Measurements from ENCODE around the gene SMARCD2.
"Not testable (repeated sequence)": the region's sequence is repeated elsewhere in the genome, so short reads cannot be mapped to it uniquely, and the experiment has no call there.

The SMARCD2 gene

GRCh38 chr17:63842540-63843386 lies at the start of gene SMARCD2:
Gene SMARCD2 (minus strand): TSS chr17:63842685. CDS start chr17:63842674, 11 bp downstream.
- DNase-seq: peak; percentile 99
- TF ChIP-seq GATA1 (IDR thresholded peaks at IDR 0.05; ENCODE audit: low read depth, low read length) (no peak), POLR2A (IDR thresholded peaks at IDR 0.05; ENCODE audit: low read length) (peak; percentile 62)

GRCh38 chr17:63889026-63889848 lies 46.8 kb upstream of the SMARCD2 start:
- DNase-seq: peak in 1 of 2 experiments; percentile 59

- DNase-seq: not testable (repeated sequence)
Measured at GRCh38 chr17:63885119-63885518, 42.6 kb upstream of the SMARCD2 start.

GRCh38 chr17:63882626-63883126 lies 40.2 kb upstream of the SMARCD2 start:
- not testable (repeated sequence) for DNase-seq

GRCh38 chr17:63881935-63882601 lies 39.6 kb upstream of the SMARCD2 start, which contains the start of gene GH2:
Gene GH2 (minus strand): TSS chr17:63881944. CDS start chr17:63881801, 143 bp downstream.
- DNase-seq: peak in 1 of 2 experiments; percentile 70
- TF ChIP-seq GATA1 (IDR thresholded peaks at IDR 0.05; ENCODE audit: low read depth, low read length) (no peak), POLR2A (IDR thresholded peaks at IDR 0.05; ENCODE audit: low read length) (no peak)

GRCh38 chr17:63881337-63881736 lies 38.9 kb upstream of the SMARCD2 start:
- not testable (repeated sequence) for DNase-seq

GRCh38 chr17:63880706-63881105 lies 38.2 kb upstream of the SMARCD2 start:
- DNase-seq: no peak
- TF ChIP-seq POLR2A (IDR thresholded peaks at IDR 0.05; ENCODE audit: low read length) (no peak), GATA1 (IDR thresholded peaks at IDR 0.05; ENCODE audit: low read depth, low read length) (no peak)

GRCh38 chr17:63878413-63878812 lies 35.9 kb upstream of the SMARCD2 start:
- DNase-seq: not testable (repeated sequence)

- DNase-seq: not testable (repeated sequence)
Measured at GRCh38 chr17:63874693-63875092, 32.2 kb upstream of the SMARCD2 start.

- not testable (repeated sequence) for DNase-seq
Measured at GRCh38 chr17:63874061-63874626, 31.7 kb upstream of the SMARCD2 start.

GRCh38 chr17:63873577-63873976 lies 31.1 kb upstream of the SMARCD2 start, which contains the start of gene CSH2:
Gene CSH2 (minus strand): TSS chr17:63873677. CDS start chr17:63873614, 63 bp downstream.
- not testable (repeated sequence) for DNase-seq

GRCh38 chr17:63871646-63872365 lies 29.3 kb upstream of the SMARCD2 start:
- not testable (repeated sequence) for DNase-seq

- DNase-seq: not testable (repeated sequence)
Measured at GRCh38 chr17:63870292-63870665, 27.8 kb upstream of the SMARCD2 start.

GRCh38 chr17:63869491-63870291 lies 27.2 kb upstream of the SMARCD2 start:
- DNase-seq: peak in 1 of 2 experiments; percentile 46

GRCh38 chr17:63866625-63867024 lies 24.1 kb upstream of the SMARCD2 start:
- not testable (repeated sequence) for DNase-seq

Data from erythroblast (primary cell).